GM06990 (cell line): ENCODE results near the gene UBE3B.

Source experiments
- DNase-seq: peaks from one replicate; pipeline ENCODE4 v3.0.0-alpha.2; 2011; ENCODE audit not compliant: insufficient read length; ENCODE audit errors: extremely low read depth
- H3K27me3 ChIP-seq: replicated peaks from 2 replicates; pipeline ENCODE4 v1.6.0; 2011; ENCODE audit warnings: low read length; ENCODE audit not compliant: control insufficient read depth, insufficient read depth
- H3K36me3 ChIP-seq: 2 replicates; pipeline ENCODE4 v1.5.1; 2011; ENCODE audit warnings: low read length; ENCODE audit not compliant: control insufficient read depth, insufficient read depth
- H3K4me3 ChIP-seq: replicated peaks from 2 replicates; pipeline ENCODE4 v1.5.1; 2011; ENCODE audit warnings: low read depth, mild to moderate bottlenecking, control low read depth, low read length
- CTCF ChIP-seq: IDR thresholded peaks from 2 replicates; pipeline ENCODE4 v1.5.1; 2011; ENCODE audit warnings: low read length, control low read depth, mild to moderate bottlenecking, inconsistent platforms; ENCODE audit not compliant: insufficient read depth, poor library complexity, severe bottlenecking

The UBE3B gene

GRCh38 chr12:109487181-109488050 lies 10.0 kb downstream of the UBE3B start:
- Histone ChIP-seq H3K4me3 (no peak overlapping the region), H3K27me3 (no peaks in the 10 kb centered on the region), H3K36me3 (peaks cover 23% of the 10 kb centered on the region)
- no peak for DNase-seq
- no peak for TF ChIP-seq CTCF

- no peak for DNase-seq
- peaks cover 25% of the 10 kb centered on the region for H3K36me3 ChIP-seq
- no peak for TF ChIP-seq CTCF
- H3K4me3 ChIP-seq, result no peak overlapping the region
- H3K27me3 ChIP-seq, result no peaks in the 10 kb centered on the region
These were observed 10.7 kb downstream of the UBE3B start for GRCh38 chr12:109488051-109488665.

- no peak for DNase-seq
- H3K4me3 ChIP-seq, result no peak overlapping the region
- no peaks in the 10 kb centered on the region for H3K27me3 ChIP-seq
- TF ChIP-seq CTCF, result no peak
- H3K36me3 ChIP-seq, result peaks cover 26% of the 10 kb centered on the region
These were observed 11.9 kb downstream of the UBE3B start for GRCh38 chr12:109489016-109489954.

- H3K4me3 ChIP-seq, result no peak overlapping the region
- DNase-seq, result no peak
- no peak for TF ChIP-seq CTCF
- H3K36me3 ChIP-seq, result peaks cover 25% of the 10 kb centered on the region
- H3K27me3 ChIP-seq, result no peaks in the 10 kb centered on the region
These were observed 12.6 kb downstream of the UBE3B start for GRCh38 chr12:109489955-109490565.

GRCh38 chr12:109491671-109492070 lies 14.2 kb downstream of the UBE3B start:
- TF ChIP-seq CTCF, result no peak
- Histone ChIP-seq H3K27me3 (no peaks in the 10 kb centered on the region), H3K4me3 (no peak overlapping the region), H3K36me3 (peaks cover 20% of the 10 kb centered on the region)
- DNase-seq, result no peak
